H1 (cell line): ENCODE measurements around the gene NFAT5. TPM values are rescaled to one million over a fixed set of nuclear protein-coding genes. Genes with fewer than 3 reads are reported as not detected.

Experiments used
- CTCF ChIA-PET: fragments of 300-600 bp; sonication (Branson Sonifier 250); formaldehyde crosslinking; loops from one replicate; lab custom pipeline; 2021; ENCODE audit not compliant: partially characterized antibody; lab: Charles Lee
- POLR2A ChIA-PET: fragments of 300-600 bp; sonication (Branson Sonifier 250); formaldehyde crosslinking; loops from one replicate; lab custom pipeline; 2021; ENCODE audit warnings: inconsistent platforms; ENCODE audit not compliant: partially characterized antibody; lab: Charles Lee
- DNase-seq, 2 experiments: peaks; one replicate each; pipeline versions ENCODE4 v3.0.0 to v3.0.0-alpha.2; 2010 to 2022; ENCODE audit warnings: low spot score in 2 of 2, low read depth in 1 of 2, mixed read lengths in 1 of 2
- FAIRE-seq: peaks from 2 replicates; lab custom pipeline; 2011; peaks lifted over from hg19 to GRCh38; lab: Jason Lieb, UNC
- H2AFZ ChIP-seq: 2 replicates; pipeline ENCODE4 v1.8.1; 2012; ENCODE audit warnings: low read length, inconsistent platforms
- H2AK5ac ChIP-seq: 2 replicates; pipeline ENCODE4 v1.6.1; 2013; ENCODE audit warnings: low read depth, low read length
- H2BK120ac ChIP-seq: replicated peaks from 2 replicates; pipeline ENCODE3; 2013; ENCODE audit warnings: low read depth, low read length, inconsistent platforms
- H2BK12ac ChIP-seq: 2 replicates; pipeline ENCODE4 v1.6.1; 2013; ENCODE audit warnings: low read depth, low read length
- H2BK15ac ChIP-seq: 2 replicates; pipeline ENCODE4 v1.6.1; 2013; ENCODE audit warnings: low read length
- H2BK20ac ChIP-seq: 2 replicates; pipeline ENCODE4 v1.6.1; 2013; ENCODE audit warnings: low read length
- H2BK5ac ChIP-seq: 2 replicates; pipeline ENCODE4 v1.6.1; 2013; ENCODE audit warnings: low read depth, low read length
- H3K14ac ChIP-seq: 2 replicates; pipeline ENCODE4 v1.6.1; 2013; ENCODE audit warnings: inconsistent platforms; ENCODE audit not compliant: insufficient read length
- H3K18ac ChIP-seq: 2 replicates; pipeline ENCODE4 v1.6.1; 2013; ENCODE audit warnings: low read length; ENCODE audit errors: extremely low read depth
- H3K23ac ChIP-seq: 2 replicates; pipeline ENCODE4 v1.6.1; 2013; ENCODE audit warnings: inconsistent platforms; ENCODE audit not compliant: insufficient read length
- H3K23me2 ChIP-seq: 2 replicates; pipeline ENCODE4 v1.6.1; 2013; ENCODE audit warnings: low read depth, low read length
- H3K27ac ChIP-seq: 2 replicates; pipeline ENCODE4 v1.6.1; 2011; ENCODE audit warnings: low read depth, low read length, inconsistent platforms
- H3K27me3 ChIP-seq, 4 experiments: replicated peaks in 1 of 4; 1 replicate in 1 of 4; 2 replicates in 3 of 4; pipeline versions ENCODE4 v1.6.1 to v1.8.1; 2011 to 2013; ENCODE audit warnings: low read length in 3 of 4, mild to moderate bottlenecking in 3 of 4, inconsistent platforms in 2 of 4, mixed read lengths in 2 of 4, moderate library complexity in 1 of 4; ENCODE audit not compliant: control insufficient read depth in 3 of 4, insufficient read depth in 3 of 4; ENCODE audit errors: extremely low read depth in 1 of 4
- H3K36me3 ChIP-seq, 4 experiments: 2 replicates each; pipeline versions ENCODE4 v1.6.1 to v1.8.1; 2011 to 2013; ENCODE audit warnings: mild to moderate bottlenecking in 4 of 4, low read length in 3 of 4, moderate library complexity in 2 of 4, control low read depth in 1 of 4, inconsistent platforms in 1 of 4; ENCODE audit not compliant: insufficient read depth in 4 of 4, control insufficient read depth in 2 of 4
- H3K4ac ChIP-seq: replicated peaks from 2 replicates; pipeline ENCODE3; 2013; ENCODE audit warnings: low read length, low read depth, mixed read lengths, inconsistent platforms; ENCODE audit not compliant: insufficient read length
- H3K4me1 ChIP-seq, 4 experiments: replicated peaks in 1 of 4; 1 replicate in 1 of 4; 2 replicates in 3 of 4; pipeline versions ENCODE4 v1.6.1 to v1.8.1; 2011 to 2013; ENCODE audit warnings: low read length in 3 of 4, inconsistent platforms in 2 of 4, mixed read lengths in 1 of 4; ENCODE audit not compliant: insufficient read depth in 4 of 4, control insufficient read depth in 3 of 4
- H3K4me2 ChIP-seq, 2 experiments: 2 replicates each; pipeline versions ENCODE4 v1.6.1 to v1.8.1; 2011 to 2013; ENCODE audit warnings: low read depth in 2 of 2, low read length in 2 of 2, control low read depth in 1 of 2, inconsistent platforms in 1 of 2, mild to moderate bottlenecking in 1 of 2; ENCODE audit not compliant: insufficient read depth in 1 of 2
- H3K4me3 ChIP-seq, 4 experiments: fragments of 200-600, 300-600 bp in 1 of 4; sonication (generic), shearing (Covaris generic), sonication (Bioruptor Twin) in 1 of 4; 2 replicates each; pipeline versions ENCODE4 v1.5.1 to v1.8.1; 2011 to 2016; ENCODE audit warnings: low read length in 4 of 4, low read depth in 3 of 4, control low read depth in 2 of 4, inconsistent platforms in 2 of 4, mild to moderate bottlenecking in 2 of 4, mixed read lengths in 1 of 4, moderate library complexity in 1 of 4; ENCODE audit not compliant: insufficient read depth in 2 of 4; ENCODE audit errors: extremely low read depth in 1 of 4
- H3K56ac ChIP-seq: replicated peaks from 2 replicates; pipeline ENCODE3; 2013; ENCODE audit warnings: low read depth, mild to moderate bottlenecking, mixed read lengths, low read length, inconsistent platforms; ENCODE audit not compliant: insufficient read length
- H3K79me1 ChIP-seq: 2 replicates; pipeline ENCODE4 v1.6.1; 2013; ENCODE audit warnings: low read depth, low read length, control low read depth
- H3K79me2 ChIP-seq, 2 experiments: 2 replicates each; pipeline versions ENCODE4 v1.6.1 to v1.8.1; 2012 to 2013; ENCODE audit warnings: low read length in 2 of 2, mild to moderate bottlenecking in 2 of 2, inconsistent platforms in 1 of 2; ENCODE audit not compliant: insufficient read depth in 2 of 2, control insufficient read depth in 1 of 2
- H3K9ac ChIP-seq, 4 experiments: replicated peaks in 1 of 4; 1 replicate in 1 of 4; 2 replicates in 3 of 4; pipeline versions ENCODE4 v1.6.1 to v1.8.1; 2011 to 2013; ENCODE audit warnings: low read depth in 3 of 4, low read length in 3 of 4, control low read depth in 2 of 4, mild to moderate bottlenecking in 2 of 4, moderate library complexity in 2 of 4, inconsistent platforms in 1 of 4; ENCODE audit errors: extremely low read depth in 1 of 4
- H3K9me3 ChIP-seq, 2 experiments: 2 replicates each; pipeline versions ENCODE4 v1.6.1 to v1.8.1; 2012 to 2013; ENCODE audit warnings: mild to moderate bottlenecking in 2 of 2, moderate library complexity in 2 of 2, control low read depth in 1 of 2, inconsistent platforms in 1 of 2, low read depth in 1 of 2, low read length in 1 of 2, mixed read lengths in 1 of 2; ENCODE audit not compliant: insufficient read depth in 2 of 2
- H4K20me1 ChIP-seq, 2 experiments: replicated peaks in 1 of 2; 2 replicates each; pipeline versions ENCODE3 to v1.8.1; 2011 to 2013; ENCODE audit warnings: inconsistent platforms in 2 of 2, low read length in 2 of 2, mild to moderate bottlenecking in 1 of 2; ENCODE audit not compliant: insufficient read depth in 2 of 2, control insufficient read depth in 1 of 2
- H4K5ac ChIP-seq: 2 replicates; pipeline ENCODE4 v1.6.1; 2013; ENCODE audit warnings: low read length, low read depth, mixed read lengths, inconsistent platforms; ENCODE audit not compliant: insufficient read length
- H4K8ac ChIP-seq: 2 replicates; pipeline ENCODE4 v1.8.0; 2013; ENCODE audit warnings: mild to moderate bottlenecking, moderate library complexity, low read length, inconsistent platforms; ENCODE audit not compliant: insufficient read depth; ENCODE audit errors: extremely low read depth
- H4K91ac ChIP-seq: replicated peaks from 2 replicates; pipeline ENCODE3; 2013; ENCODE audit warnings: low read length, mixed read lengths, inconsistent platforms; ENCODE audit not compliant: insufficient read length
- BACH1 ChIP-seq: IDR thresholded peaks from 2 replicates; pipeline ENCODE4 v1.6.1; 2012; ENCODE audit warnings: low read length, improper control_type of control experiment
- KDM1A ChIP-seq: fragments of 200-600, 300-600 bp; sonication (generic); IDR thresholded peaks from 2 replicates; pipeline ENCODE4 v1.7.1; 2016; ENCODE audit warnings: mild to moderate bottlenecking, low read length, borderline replicate concordance
- WGBS, 2 experiments: shearing (Covaris generic) in 1 of 2; methylation state at CpG; one replicate each; pipeline versions ENCODE4 v1.1.6 to v1.1.7; 2013 to 2015; ENCODE audit warnings: low lambda C conversion rate in 2 of 2, mixed read lengths in 2 of 2, inconsistent platforms in 1 of 2, low coverage in 1 of 2, missing lambda C conversion rate in 1 of 2; ENCODE audit not compliant: insufficient replicate concordance in 2 of 2, insufficient coverage in 1 of 2, insufficient read length in 1 of 2; ENCODE audit errors: extremely low coverage in 1 of 2, missing lambda C conversion rate in 1 of 2; 5-methylcytosine and 5-hydroxymethylcytosine counted together
- polyA plus RNA-seq, 7 experiments: library from polyadenylated mRNA; depleted of rRNA in 3 of 7; stranded (reverse) in 5 of 7; unstranded in 2 of 7; fragments of >200 nt in 5 of 7; fragments of 200-250 nt in 2 of 7; gene quantifications; 1 replicate in 5 of 7; 2 replicates in 1 of 7; 4 replicates in 1 of 7; pipeline versions ENCODE4 v1.2.1 to v1.2.3, GENCODE V29; 2011 to 2013; ENCODE audit warnings: missing spikeins in 2 of 7, mixed read lengths in 2 of 7
- total RNA-seq: library from RNA; stranded (reverse); fragmentation: NEBNext Ultra II Directional; extraction: Animal tissue kit (Norgen Biotek cat#: 25700); gene quantifications from 2 replicates; pipeline ENCODE4 v1.2.1, GENCODE V29; 2021

NFAT5 gene
- total and polyA plus RNA-seq, 2 of the 8 experiments (the other 6 are each of a cell fraction or from before 2014, with no cell fraction given), result 8.9 to 29.0 TPM

DNA sequence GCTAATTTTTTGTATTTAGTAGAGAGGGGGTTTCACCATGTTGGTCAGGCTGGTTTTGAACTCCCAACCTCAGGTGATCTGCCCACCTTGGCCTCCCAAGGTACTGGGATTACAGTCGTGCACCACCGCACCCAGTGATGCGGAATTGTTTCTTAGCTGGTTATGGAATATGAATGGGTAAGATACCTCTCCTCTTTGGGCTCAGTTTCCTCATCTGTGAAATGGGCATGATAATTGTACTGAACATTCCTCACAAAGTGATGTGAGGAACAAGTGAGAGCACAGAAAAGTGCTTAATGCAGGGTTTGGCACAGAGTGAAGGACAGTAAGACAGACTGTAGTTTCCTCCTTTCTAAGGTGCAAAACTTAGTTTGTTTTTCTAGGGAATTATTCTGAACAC, 31.0 kb upstream of the NFAT5 start:
- Histone ChIP-seq H3K9ac (no peak overlapping the region), H3K4me1 (peaks cover 0 to 6% (median 5%) of the 10 kb centered on the region in 4 experiments; a peak in 4 of 7 replicates), H2BK120ac (no peak overlapping the region), H2AFZ (no peak overlapping the region), H3K4ac (no peak overlapping the region), H3K4me3 (no peak overlapping the region), H4K91ac (no peak overlapping the region), H3K9me3 (no peaks in the 10 kb centered on the region), H4K5ac (no peak overlapping the region), H2BK20ac (no peak overlapping the region), H3K56ac (no peak overlapping the region), H3K27me3 (no peaks in the 10 kb centered on the region), H3K23me2 (0 out of 2 replicates have a peak, but pooled peaks cover 2% of the 10 kb centered on the region), H2BK15ac (no peak overlapping the region), H3K18ac (no peak overlapping the region), H3K23ac (no peak overlapping the region), H4K8ac (no peak overlapping the region), H3K79me1 (no peaks in the 10 kb centered on the region), H2AK5ac (no peak overlapping the region), H3K27ac (no peak overlapping the region), H3K79me2 (no peaks in the 10 kb centered on the region), H2BK12ac (no peak overlapping the region), H4K20me1 (no peaks in the 10 kb centered on the region), H3K4me2 (no peak overlapping the region), H3K36me3 (no peaks in the 10 kb centered on the region), H3K14ac (no peak overlapping the region), H2BK5ac (no peak overlapping the region)
- FAIRE-seq (no peak), DNase-seq (no peak)
- CTCF ChIA-PET, result interaction anchor here (0.6 to 1.5 kb wide), 2 partner anchors 13 to 232 kb away, joined by 3 read pairs; no protein-coding TSS in a partner anchor
- TF ChIP-seq KDM1A, result peak; percentile 78
- TF ChIP-seq BACH1, result no peak
- 87% methylated on average over 3 of the region's 3 CpGs; no CpG with 5 or more reads in 1 of the 2 experiments for WGBS, 2 experiments
- POLR2A ChIA-PET, result no interaction called here
